ENCODE measurements around the gene EFCAB12.
A peak's percentile ranks its signal among the peaks of the same experiment; 100 is the strongest.
"Not testable (repeated sequence)": the region's sequence is repeated elsewhere in the genome, so short reads cannot be mapped to it uniquely, and the experiment has no call there.

Gene EFCAB12

GRCh38 chr3:129402616-129403015 is 25.8 kb downstream of the EFCAB12 start:
- no peak for DNase-seq (ENCODE audit: low read depth)
- H3K4me3 ChIP-seq (ENCODE audit: low read depth, low read length), result no peak overlapping the region

DNA sequence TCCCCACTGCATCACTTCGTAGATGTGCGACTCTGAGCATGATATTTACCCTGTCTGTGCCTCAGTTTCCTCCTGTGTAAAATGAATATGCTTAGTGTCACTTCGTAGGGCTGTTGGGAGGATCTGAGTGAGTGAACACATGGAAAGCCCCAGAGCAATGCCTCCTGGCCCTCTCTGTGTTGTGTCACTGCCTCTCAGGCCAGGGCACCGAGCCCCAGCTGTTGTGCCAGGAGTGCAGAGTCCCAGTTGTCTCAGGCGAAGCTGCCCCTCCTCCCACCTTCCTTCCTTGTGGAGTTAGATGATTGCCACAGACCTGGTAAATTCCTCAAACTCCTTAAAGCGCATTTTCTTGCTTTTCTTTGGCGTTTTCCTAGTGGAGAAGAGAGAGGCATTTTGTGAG is 26.2 kb downstream of the EFCAB12 start:
- DNase-seq (ENCODE audit: low read depth), result no peak
- H3K4me3 ChIP-seq (ENCODE audit: low read depth, low read length), result no peak overlapping the region

DNA sequence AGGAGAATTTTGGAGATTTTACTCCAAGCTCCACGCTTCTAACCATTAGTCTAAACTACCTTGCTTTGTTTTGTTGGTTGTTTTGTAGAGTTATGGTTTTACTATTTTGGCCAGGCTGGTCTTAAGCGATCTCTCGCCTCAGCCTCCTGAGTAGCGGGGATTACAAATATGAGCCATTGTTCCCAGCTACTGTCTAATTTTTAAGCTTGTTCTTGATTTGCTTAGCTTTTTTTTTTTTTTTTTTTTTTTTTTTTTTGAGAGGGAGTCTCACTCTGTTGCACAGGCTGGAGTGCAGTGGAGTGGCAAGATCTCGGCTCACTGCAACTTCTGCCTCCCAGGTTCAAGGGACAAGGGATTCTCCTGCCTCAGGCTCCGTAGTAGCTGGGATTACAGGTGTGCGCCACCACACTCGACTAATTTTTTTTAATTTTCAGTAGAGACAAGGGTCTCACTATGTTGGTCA is 28.5 kb downstream of the EFCAB12 start:
- H3K4me3 ChIP-seq (ENCODE audit: low read depth, low read length), result no peak overlapping the region
- no peak for DNase-seq (ENCODE audit: low read depth)

DNA sequence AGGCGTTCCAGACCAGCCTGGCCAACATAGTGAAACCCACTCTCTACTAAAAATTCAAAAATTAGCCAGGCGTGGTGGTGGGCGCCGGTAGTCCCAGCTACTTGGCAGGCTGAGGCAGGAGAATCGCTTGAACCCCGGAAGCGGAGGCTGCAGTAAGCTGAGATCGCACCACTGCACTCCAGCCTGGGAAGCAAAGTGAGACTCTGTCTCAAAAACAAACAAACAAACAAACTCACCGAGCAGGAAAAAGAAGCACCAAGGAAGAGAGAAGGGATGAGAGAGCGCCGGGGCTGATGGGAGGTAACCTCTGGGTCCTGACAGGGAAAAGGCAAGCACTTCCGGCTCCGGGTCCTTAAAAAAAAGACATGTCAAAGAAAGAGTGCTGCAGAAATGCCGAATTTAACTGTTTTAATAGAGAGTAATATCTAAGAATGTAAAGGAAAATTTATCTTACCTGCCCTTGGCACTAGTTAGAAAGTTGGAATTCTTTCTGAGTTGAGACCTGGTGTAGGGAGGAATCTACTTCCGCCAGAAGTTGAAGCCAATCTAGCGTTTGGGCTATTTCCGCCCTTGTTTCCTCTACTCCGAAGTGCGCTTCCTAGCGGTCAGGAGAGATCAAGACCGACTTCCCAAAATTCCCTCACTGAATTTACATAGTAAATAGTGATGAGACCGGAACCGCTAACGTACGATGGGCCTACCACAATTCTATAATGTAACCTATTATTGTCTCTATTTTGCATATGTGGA is 29.1 kb downstream of the EFCAB12 start:
- DNase-seq (ENCODE audit: low read depth), result peak; percentile 85
- peak overlapping the region; percentile 78 for H3K4me3 ChIP-seq (ENCODE audit: low read depth, low read length)

DNA sequence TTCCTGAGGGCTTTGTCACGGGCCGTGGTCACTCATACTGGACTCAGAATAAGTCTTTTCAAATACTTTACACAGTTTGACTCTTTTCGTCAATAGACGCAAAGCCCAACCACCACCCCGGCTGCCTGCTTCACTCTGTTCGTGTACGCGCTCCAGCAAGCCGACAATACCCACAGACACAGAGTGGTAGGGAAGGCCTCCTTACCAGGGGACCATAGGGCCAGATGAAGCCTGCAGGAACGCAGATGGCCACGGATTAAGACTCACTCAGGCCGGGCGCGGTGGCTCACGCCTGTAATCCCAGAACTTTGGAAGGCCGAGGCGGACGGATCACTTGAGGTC is 29.7 kb downstream of the EFCAB12 start:
- H3K4me3 ChIP-seq (ENCODE audit: low read depth, low read length), result peak overlapping the region; percentile 78
- DNase-seq (ENCODE audit: low read depth), result no peak

DNA sequence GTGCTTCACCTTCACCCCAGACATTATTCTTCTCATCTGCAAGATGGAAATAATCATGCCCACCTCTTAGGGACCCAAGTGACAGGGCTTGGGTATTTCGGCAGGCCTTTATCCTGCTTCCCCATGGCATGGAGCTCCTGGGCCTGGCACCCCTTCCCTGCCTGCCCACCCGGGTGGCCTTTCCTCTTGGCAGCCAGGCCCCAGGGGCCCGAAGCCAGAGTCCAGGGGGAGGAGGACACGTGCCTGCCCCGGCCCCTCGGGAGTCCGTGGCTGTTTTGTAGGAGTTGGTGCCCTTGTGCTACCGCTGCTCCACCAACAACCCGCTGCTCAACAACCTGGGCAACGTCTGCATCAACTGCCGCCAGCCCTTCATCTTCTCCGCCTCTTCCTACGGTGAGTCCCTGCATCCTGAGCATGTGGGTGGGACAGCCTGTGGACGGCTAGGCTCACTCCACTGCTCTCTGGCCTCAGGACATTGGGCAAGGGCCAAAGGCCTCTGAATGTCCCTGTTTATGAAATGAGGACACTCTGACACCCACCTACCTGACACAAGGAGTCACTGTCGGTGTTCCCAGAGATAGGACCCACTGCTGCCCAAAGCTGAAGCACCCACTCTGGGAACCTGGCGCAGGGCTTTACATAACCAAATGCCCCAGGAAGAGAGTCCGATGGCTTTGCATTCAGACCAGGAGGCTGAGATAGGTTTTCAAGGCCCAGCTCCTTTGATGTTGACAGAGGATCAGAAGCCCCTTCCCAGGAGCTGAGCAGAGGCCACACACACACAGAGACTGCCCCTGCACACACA is 34.5 kb downstream of the EFCAB12 start:
- not testable (repeated sequence) for H3K4me3 ChIP-seq (ENCODE audit: low read depth, low read length); DNase-seq (ENCODE audit: low read depth)

GRCh38 chr3:129393271-129393670 is 35.2 kb downstream of the EFCAB12 start:
- DNase-seq (ENCODE audit: low read depth), result no peak

GRCh38 chr3:129392106-129392887 is 36.1 kb downstream of the EFCAB12 start:
- not testable (repeated sequence) for H3K4me3 ChIP-seq (ENCODE audit: low read depth, low read length); DNase-seq (ENCODE audit: low read depth)

More at GRCh38 chr3:129393271-129393670, 35.2 kb downstream of the EFCAB12 start:
- no peak overlapping the region for H3K4me3 ChIP-seq (ENCODE audit: low read depth, low read length)

- not testable (repeated sequence) for DNase-seq (ENCODE audit: low read depth); H3K4me3 ChIP-seq (ENCODE audit: low read depth, low read length)
These were observed 36.9 kb downstream of the EFCAB12 start for GRCh38 chr3:129391583-129391982.

DNA sequence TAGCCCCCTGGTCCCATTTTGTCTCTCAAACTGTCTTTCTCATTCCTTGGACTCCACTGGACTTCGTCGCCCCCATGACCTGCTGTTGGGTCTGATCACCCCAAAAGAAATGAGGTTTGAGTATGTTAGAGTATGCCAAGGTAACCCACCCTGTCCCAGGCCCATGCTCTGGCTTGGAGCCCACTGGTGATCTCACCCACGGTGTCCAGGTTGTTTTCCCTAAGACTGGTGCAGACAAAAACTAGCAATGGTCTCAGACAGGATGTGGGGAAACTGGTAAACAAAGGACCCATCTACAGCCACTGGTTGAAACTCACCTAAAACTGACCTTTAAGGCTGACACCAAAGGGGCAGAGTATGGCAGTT is 38.9 kb downstream of the EFCAB12 start:
- DNase-seq (ENCODE audit: low read depth), result no peak
- H3K4me3 ChIP-seq (ENCODE audit: low read depth, low read length), result no peak overlapping the region

DNA sequence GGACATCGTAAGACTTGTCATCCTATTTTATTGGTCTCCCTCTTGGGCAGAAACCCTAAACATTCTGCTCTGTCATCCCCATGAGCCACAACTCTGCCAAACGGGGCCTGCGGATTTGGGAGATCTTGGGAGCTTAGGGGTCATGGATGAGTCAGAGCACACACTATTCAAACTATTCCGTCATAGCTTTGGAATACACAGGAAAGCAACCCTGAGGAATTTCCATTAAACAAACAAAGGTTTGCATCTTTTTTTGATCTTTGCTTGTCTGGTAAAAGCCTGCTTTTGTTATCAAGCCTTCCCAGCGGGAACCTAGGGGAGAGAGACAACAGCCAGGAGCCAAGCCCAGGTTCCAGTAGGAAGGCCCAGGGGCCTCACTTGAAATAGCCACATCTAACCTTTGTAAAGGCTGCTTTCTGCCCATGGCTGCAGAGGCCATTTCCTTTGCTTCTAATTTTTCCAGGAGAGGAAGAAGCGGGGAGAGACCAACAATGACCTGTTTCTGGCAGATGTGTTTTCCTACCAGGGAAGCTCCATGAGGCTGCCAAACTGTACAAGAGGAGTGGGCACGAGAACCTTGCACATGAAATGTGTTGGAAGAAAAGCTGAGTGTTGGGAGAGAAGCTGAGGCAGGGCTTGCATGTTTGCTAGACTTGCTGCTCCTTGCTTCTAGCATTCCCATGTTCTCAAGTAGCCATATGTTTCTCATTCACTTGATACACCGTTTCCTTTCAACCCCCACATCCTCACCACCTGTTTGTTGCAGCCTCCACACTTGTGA is 39.5 kb downstream of the EFCAB12 start:
- DNase-seq (ENCODE audit: low read depth), result peak; percentile 13
- H3K4me3 ChIP-seq (ENCODE audit: low read depth, low read length), result not testable (repeated sequence)

- no peak overlapping the region for H3K4me3 ChIP-seq (ENCODE audit: low read depth, low read length)
- DNase-seq (ENCODE audit: low read depth), result no peak
These were observed 40.9 kb downstream of the EFCAB12 start for GRCh38 chr3:129387487-129387886.

GRCh38 chr3:129386984-129387383 is 41.5 kb downstream of the EFCAB12 start:
- DNase-seq (ENCODE audit: low read depth), result no peak
- H3K4me3 ChIP-seq (ENCODE audit: low read depth, low read length), result no peak overlapping the region

- not testable (repeated sequence) for H3K4me3 ChIP-seq (ENCODE audit: low read depth, low read length)
These were observed 42.9 kb downstream of the EFCAB12 start for GRCh38 chr3:129385507-129385906.

GRCh38 chr3:129384594-129385323 is 43.7 kb downstream of the EFCAB12 start:
- H3K4me3 ChIP-seq (ENCODE audit: low read depth, low read length), result no peak overlapping the region
- DNase-seq (ENCODE audit: low read depth), result no peak

More at GRCh38 chr3:129385507-129385906, 42.9 kb downstream of the EFCAB12 start:
- DNase-seq (ENCODE audit: low read depth), result not testable (repeated sequence)

DNA sequence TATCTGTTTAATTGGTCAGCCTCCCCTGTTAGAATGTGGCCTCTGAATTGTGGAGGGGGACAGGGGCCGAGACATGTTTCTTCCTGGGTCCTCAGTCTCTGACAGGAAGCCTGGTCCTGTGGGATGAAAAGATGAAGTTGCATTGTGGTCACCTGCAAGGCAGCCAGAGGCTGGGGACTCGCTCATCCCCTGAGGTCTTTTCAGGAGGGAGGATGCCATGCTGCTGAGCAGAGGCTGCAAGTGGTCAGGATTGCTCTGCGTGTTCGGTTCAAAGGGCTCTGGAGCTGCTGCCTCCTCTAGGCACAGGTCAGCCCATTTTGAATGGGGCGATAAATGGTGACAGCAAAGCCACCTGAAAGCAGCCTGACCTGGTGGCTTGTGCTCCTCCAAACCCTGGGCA is 44.3 kb downstream of the EFCAB12 start:
- DNase-seq (ENCODE audit: low read depth), result not testable (repeated sequence)

DNA sequence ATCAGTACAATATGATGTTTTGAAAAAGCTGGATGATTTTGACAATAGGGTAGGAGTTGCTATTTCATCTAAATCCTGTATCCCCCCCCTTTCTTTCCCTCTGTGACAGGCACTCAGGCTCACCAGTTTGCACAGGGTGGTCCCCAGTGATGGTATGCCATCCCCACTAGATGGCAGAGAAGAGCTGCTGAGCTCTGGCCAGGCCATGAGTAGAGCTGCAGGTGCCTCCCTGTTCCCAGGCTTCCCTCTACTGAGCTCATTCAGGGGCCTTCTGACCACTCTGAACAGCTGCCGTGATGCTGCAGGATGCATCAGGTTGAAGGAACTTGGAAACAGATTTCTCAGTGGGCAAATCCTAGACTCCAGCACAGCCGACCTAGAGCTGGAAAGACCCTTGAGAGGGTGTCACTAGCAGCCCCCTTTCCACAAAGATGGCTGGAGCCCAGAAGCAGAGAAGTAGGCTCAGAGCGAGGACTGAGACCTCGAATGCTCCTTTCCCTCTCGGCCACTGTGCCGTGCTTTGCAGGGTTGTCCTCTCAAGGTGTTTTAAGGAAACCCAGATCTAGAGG is 45.1 kb downstream of the EFCAB12 start:
- no peak overlapping the region for H3K4me3 ChIP-seq (ENCODE audit: low read depth, low read length)
- DNase-seq (ENCODE audit: low read depth), result no peak

More for the DNA sequence above, 44.3 kb downstream of the EFCAB12 start:
- H3K4me3 ChIP-seq (ENCODE audit: low read depth, low read length), result not testable (repeated sequence)

- no peak for DNase-seq (ENCODE audit: low read depth)
These were observed 46.1 kb downstream of the EFCAB12 start for GRCh38 chr3:129382366-129382765.

More at GRCh38 chr3:129382366-129382765, 46.1 kb downstream of the EFCAB12 start:
- no peak overlapping the region for H3K4me3 ChIP-seq (ENCODE audit: low read depth, low read length)

Measured in skeletal muscle cell (primary cell).